NCI-H1694 treated with DMSO at 0.1 percent for 48 hours (cell line): Measurements from ENCODE around the gene IGDCC3.

ENCODE experiments used
- DNase-seq: peaks from one replicate; lab custom pipeline; 2025; lab: John Stamatoyannopoulos, UW

IGDCC3 gene

GRCh38 chr15:65377976-65378366 is at the start of gene IGDCC3:
IGDCC3 (minus strand) TSS chr15:65378002; CDS start chr15:65377788, 214 bp downstream.
- DNase-seq: no peak

GRCh38 chr15:65426216-65426853 is 48.5 kb upstream of the IGDCC3 start:
- DNase-seq: no peak

- DNase-seq: no peak
Observed at GRCh38 chr15:65424683-65425082, 46.9 kb upstream of the IGDCC3 start.

GRCh38 chr15:65423976-65424679 is 46.3 kb upstream of the IGDCC3 start:
- DNase-seq: no peak

GRCh38 chr15:65423150-65423975 is 45.6 kb upstream of the IGDCC3 start:
- DNase-seq: no peak

GRCh38 chr15:65421360-65422215 is 43.8 kb upstream of the IGDCC3 start:
- no peak for DNase-seq

- DNase-seq: no peak
Observed at GRCh38 chr15:65420975-65421359, 43.2 kb upstream of the IGDCC3 start.

GRCh38 chr15:65418596-65418995 is 40.8 kb upstream of the IGDCC3 start:
- DNase-seq: no peak

GRCh38 chr15:65416845-65417416 is 39.1 kb upstream of the IGDCC3 start:
- DNase-seq: no peak

GRCh38 chr15:65414841-65415621 is 37.2 kb upstream of the IGDCC3 start:
- peak; percentile 87 for DNase-seq

- DNase-seq: no peak
Observed at GRCh38 chr15:65413760-65414144, 36.0 kb upstream of the IGDCC3 start.

GRCh38 chr15:65413051-65413759 is 35.4 kb upstream of the IGDCC3 start:
- no peak for DNase-seq

GRCh38 chr15:65412556-65412955 is 34.8 kb upstream of the IGDCC3 start:
- peak; percentile 9 for DNase-seq

GRCh38 chr15:65411465-65412071 is 33.8 kb upstream of the IGDCC3 start:
- no peak for DNase-seq

- no peak for DNase-seq
Observed at GRCh38 chr15:65410972-65411371, 33.2 kb upstream of the IGDCC3 start.

- no peak for DNase-seq
Observed at GRCh38 chr15:65410036-65410435, 32.2 kb upstream of the IGDCC3 start.

GRCh38 chr15:65409036-65409631 is 31.3 kb upstream of the IGDCC3 start:
- no peak for DNase-seq

- no peak for DNase-seq
Observed at GRCh38 chr15:65408324-65409035, 30.7 kb upstream of the IGDCC3 start.
